ENCODE measurements around the gene MSMP.

The MSMP gene

GRCh38 chr9:35743880-35744518 lies 10.1 kb downstream of the MSMP start:
- no peak for DNase-seq (ENCODE audit: low read depth in 2 of 2)

GRCh38 chr9:35743452-35743851 lies 10.6 kb downstream of the MSMP start:
- DNase-seq (ENCODE audit: low read depth in 2 of 2): no peak

DNA sequence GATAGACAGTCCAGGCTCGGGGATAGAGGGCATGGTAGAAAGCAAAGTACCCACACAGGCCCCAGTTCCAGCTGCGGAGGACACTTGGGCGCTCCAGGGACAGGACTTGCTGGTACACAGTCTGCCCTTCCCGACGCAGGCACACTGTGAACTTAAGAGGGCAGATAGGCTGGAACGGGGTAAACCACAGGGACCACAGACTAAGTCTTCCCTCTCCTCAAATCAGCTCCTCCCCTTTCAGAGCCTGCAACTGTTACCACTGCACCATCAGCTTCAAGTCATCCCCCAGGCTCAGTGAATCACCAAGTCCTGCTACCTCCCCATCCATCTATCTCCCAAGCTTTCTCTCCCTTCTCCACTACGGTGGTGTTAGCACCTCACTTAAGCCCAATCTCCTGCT lies 12.3 kb downstream of the MSMP start:
- DNase-seq (ENCODE audit: low read depth in 2 of 2): no peak

GRCh38 chr9:35740243-35740642 lies 13.8 kb downstream of the MSMP start:
- DNase-seq (ENCODE audit: low read depth in 2 of 2): no peak

DNA sequence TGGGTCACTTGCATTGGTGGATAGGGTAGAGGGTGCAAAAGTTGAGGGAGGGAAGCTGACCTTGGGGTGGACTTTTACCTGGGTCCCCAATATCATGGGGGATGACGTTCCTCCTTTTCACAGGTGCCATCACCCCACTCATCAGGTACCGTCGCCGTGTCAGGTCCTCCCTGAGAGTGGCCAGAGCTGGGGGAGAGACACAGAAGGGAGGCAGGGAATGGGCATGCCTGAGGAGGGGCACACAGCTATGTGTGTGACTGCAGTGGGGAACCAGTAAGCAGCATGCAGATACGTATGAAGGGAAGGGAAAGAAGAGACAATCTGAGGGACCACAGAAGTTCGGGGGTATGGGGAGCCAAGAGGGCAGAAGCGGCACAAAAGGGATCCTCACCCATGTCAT lies 15.2 kb downstream of the MSMP start:
- no peak for DNase-seq (ENCODE audit: low read depth in 2 of 2)

DNA sequence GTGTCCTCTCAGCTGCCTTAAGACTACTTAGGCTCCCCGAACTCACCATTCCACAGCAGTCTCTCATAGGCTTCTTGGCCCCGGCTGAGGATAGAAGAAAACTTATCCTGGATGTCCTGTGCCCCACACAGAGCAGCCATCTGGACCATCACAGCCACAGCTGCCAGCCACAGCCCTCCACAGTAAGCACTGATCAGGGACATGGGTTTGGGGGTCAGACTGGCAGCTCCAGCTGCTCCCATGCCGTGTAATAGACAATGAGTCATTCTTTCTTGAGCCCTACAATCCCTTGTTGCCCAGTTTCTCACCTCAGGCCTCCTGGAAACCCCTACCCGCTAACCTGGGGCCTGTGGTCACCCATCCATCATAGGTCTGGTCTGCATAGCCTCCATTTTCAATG lies 15.9 kb downstream of the MSMP start:
- no peak for DNase-seq (ENCODE audit: low read depth in 2 of 2)

DNA sequence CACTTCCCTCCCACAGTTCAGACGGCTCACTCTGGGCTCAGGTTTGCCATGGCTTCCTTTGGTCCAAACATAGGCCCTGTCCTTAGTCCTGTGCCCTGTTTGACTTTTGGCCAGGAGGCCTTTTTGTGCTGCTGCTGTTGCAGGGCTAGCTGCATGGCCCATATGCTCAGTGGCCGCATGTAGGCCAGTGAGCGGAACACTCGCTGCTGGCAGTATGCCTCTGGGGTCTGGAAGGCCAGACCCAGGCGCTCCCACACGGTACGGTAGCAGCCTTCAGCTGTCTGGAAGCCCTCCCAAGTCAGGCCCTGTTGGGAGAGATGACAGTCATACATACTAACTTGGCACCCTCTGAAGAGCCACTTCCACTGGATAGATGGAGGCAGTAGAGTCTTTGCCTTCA lies 16.9 kb downstream of the MSMP start:
- no peak for DNase-seq (ENCODE audit: low read depth in 2 of 2)

DNA sequence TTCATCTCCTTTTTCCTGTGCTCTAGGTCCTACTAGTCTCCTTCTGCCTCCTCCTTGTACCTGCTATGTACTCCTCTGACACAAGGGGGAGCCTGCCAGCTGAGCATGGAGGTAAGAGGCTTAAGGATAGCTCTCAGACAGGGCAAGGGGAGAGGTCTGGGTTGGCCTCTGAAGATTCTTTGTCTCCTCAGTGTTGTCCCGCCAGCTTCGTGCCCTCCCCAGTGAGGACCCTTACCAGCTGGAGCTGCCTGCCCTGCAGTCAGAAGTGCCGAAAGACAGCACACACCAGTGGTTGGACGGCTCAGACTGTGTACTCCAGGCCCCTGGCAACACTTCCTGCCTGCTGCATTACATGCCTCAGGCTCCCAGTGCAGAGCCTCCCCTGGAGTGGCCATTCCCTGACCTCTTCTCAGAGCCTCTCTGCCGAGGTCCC lies 17.9 kb downstream of the MSMP start:
- peak; percentile 27 to 40 for DNase-seq (ENCODE audit: low read depth in 2 of 2)

DNA sequence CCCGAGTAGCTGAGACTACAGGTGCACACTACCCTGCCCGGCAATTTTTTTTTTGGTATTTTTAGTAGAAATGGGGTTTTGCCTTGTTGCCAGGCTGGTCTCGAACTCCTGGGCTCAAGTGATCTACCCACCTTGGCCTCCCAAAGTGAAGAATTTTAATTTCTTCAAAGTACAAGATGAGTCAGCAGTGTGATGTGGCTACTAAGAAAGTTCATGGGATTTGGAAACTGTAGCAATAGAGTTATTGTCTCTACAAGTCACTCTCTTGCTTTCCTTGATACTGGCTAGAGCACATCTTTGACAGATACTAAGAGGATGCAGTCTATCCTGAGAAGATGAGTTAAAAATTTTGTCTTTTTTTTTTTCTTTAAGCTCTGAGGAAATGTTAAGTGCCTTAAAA lies 20.0 kb downstream of the MSMP start:
- no peak for DNase-seq (ENCODE audit: low read depth in 2 of 2)

- DNase-seq (ENCODE audit: low read depth in 2 of 2): peak in 1 of 2 donors; percentile 28
Measured at GRCh38 chr9:35732800-35733541, 21.1 kb downstream of the MSMP start.

DNA sequence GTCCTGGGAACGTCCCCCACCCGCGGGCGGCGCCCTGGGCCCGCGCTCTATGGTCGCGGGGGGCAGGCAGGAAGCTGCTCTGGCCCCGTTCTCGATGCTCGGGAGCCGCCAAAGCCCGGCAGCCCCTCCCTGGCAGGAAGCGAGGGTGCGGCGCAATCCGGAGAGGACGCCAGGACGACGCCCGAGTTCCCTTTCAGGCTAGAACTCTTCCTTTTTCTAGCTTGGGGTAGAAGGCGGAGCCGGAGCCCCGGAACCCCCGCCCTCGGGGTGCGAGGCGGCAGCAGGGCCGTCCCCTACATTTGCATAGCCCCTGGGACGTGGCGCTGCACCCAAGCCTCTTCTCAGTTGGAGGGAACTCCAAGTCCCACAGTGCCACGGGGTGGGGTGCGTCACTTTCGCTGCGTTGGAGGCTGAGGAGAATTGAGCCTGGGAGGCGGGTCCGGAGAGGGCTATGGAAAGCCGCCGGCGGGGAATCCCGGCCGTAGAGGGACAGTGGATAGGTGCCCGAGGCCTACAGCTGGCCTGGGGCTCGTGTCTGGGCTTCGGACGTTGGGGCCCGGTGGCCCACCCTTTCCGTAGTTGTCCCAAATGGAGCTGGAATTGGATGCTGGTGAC lies 21.8 kb downstream of the MSMP start, which contains the start of the genes CREB3 and TLN1:
CREB3 (plus strand) TSS at position 482 of the 615 bp plus-strand sequence; CDS start at position 589, 107 bp downstream.
TLN1 (minus strand) TSS at position 11 of the 615 bp plus-strand sequence. CDS start 6,501 bp downstream, outside the sequence.
- peak; percentile 96 for DNase-seq (ENCODE audit: low read depth in 2 of 2)

DNA sequence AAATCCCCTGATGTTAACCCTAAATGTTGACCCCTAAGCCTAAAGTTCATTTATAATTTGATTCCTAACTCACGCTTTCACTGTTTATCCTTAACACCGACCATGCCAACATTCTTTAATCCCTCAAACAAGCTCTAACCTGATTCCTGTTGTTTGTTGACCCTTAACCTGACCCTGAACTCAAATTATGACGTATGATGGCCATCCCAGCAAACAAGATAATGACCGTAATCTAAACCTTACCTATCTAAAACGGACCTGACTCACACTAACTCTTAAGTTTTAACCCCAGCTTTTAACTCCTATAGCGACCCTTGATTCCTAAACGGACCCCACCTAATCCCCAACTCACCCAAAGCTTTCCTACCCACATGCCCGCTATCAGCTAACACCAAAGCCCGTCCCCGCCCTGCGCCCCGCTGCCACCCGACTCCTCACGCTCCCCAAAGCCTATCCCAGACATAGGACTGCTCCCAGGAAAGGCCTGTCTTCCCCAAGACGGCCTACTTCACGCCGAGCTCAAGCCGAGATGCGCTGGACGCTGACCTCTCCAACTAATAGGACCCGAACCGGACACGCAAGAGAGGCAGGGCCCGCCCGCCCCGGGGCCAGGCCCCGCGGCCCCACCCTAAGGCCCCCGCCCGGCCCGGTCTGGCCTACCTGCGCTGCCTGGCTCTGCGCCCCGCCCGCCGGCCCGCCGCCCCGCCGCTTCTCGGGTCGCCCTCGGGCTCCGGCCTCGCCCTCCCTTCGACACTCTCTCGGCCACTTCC lies 22.5 kb downstream of the MSMP start:
- no peak for DNase-seq (ENCODE audit: low read depth in 2 of 2)

GRCh38 chr9:35730486-35730854 lies 23.6 kb downstream of the MSMP start:
- no peak for DNase-seq (ENCODE audit: low read depth in 2 of 2)

- DNase-seq (ENCODE audit: low read depth in 2 of 2): no peak
Measured at GRCh38 chr9:35729700-35730485, 24.2 kb downstream of the MSMP start.

DNA sequence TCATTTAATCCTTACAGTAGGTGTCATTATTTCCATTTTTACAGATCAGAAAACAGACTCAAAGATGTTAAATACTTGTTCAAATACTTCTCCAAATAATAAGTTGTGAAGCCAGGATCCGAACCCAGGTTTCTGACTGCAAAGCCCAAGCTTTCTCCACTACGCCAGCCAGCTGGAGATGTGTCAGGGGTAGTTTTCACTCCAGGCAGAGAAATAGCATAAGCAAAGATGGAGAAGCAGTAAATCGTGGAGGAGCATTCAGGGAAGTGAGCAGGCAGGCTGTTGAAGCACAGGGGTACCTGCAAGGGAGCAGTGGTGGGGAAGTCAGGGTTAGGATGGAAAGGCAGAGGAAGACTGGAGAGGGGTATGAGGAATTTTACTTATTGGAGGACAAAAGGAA lies 25.0 kb downstream of the MSMP start:
- no peak for DNase-seq (ENCODE audit: low read depth in 2 of 2)

DNA sequence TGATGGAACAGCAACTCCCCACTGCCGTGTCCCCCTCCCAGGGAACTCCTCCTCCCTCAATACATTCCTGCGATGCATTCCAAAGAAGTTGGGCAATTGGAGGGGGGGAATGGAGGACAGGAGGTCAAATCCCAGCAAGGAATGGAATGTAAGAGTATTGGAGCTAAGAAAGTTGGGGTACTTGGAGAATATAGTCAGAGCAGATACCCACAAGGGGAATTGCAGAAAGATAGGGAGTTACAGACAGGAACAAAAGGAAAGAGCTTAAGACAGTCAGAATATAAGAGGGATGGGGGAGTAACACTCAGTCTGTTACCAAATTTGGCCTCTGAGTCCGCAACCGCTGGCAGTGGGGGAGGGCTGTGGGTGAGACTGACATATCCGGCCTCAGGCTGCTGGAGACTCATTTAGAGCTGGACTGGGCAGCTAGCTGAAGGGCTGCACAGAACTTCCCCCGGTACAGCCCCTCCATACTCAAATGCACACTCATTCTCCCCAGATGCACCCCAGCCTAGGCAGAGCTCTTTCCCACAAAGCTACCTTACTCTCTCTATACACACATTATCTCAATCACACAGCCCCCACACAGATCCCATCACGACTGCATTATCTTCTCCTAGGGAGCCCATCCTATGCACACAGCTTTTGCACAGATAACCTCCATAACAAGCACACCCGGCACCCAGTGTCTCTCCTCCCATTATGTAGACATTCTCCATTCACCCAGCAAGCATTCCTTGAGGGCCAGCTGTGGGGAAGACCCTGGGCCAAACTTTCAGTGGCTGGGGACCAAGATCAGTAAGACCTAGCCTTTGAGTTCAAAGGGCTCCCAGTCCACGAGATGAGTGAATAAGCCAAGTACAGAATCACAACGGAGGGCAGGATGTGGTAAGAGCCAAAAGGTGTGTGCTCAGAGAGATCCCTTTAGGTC lies 25.8 kb downstream of the MSMP start:
- DNase-seq (ENCODE audit: low read depth in 2 of 2): peak; percentile 40 to 48

DNA sequence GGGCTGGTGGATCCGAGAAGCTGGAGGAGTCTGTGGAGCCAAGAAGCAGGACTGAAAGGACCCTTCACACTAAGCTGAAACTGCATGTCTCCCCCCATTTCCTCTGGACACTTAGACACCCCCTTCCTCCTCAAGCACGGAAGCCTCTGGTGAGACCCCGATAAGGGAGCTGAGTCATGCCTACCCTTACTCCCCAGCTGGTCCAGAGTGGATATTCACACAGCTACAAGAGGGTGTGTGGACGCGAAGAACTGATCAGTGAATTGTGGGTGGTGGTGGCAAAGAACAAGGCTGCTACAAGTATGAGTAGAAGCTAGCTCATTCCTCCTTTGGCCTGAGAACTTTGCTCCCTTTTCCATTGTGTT lies 26.4 kb downstream of the MSMP start:
- no peak for DNase-seq (ENCODE audit: low read depth in 2 of 2)

DNA sequence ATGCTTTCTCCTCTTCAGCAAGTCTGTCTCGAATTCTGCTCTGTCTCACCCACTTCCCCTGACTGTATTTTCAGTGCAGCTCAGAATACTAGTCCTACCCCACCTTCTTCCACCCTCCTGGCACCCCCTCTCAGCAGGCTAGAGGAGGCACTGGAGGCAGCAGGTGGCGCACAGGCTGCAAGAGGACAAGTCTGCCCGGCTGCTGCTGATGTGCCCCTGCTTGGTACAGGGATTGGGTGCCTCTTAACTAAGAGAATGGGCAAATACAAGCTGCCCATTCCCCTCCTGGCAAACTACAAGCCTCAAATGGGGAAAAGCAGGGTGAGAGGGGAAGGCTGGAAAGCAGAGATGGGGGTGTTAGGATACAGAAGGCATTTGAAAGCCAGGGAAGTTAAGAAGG lies 27.1 kb downstream of the MSMP start:
- no peak for DNase-seq (ENCODE audit: low read depth in 2 of 2)

- no peak for DNase-seq (ENCODE audit: low read depth in 2 of 2)
Measured at GRCh38 chr9:35725362-35725761, 28.7 kb downstream of the MSMP start.

GRCh38 chr9:35723908-35724307 lies 30.2 kb downstream of the MSMP start:
- no peak for DNase-seq (ENCODE audit: low read depth in 2 of 2)
